GM18951 (cell line): ENCODE results near the gene VIPR2.
"Not testable (repeated sequence)": the region's sequence is repeated elsewhere in the genome, so short reads cannot be mapped to it uniquely, and the experiment has no call there.

ENCODE experiments used
- POLR2A ChIP-seq: IDR thresholded peaks from 4 replicates; pipeline ENCODE4 v1.6.1; 2011; ENCODE audit warnings: mild to moderate bottlenecking; ENCODE audit not compliant: insufficient read length, insufficient read depth; ENCODE audit errors: extremely low read depth
- in situ Hi-C: fragments of 300-500 bp; cut with MboI; formaldehyde crosslinking; loops from one replicate; pipeline ENCODE4 v1.12.0; 2022; ENCODE audit warnings: low sequenced_read_pairs, mixed read lengths, inconsistent platforms; ENCODE audit not compliant: unreplicated experiment

VIPR2 gene

GRCh38 chr7:159104188-159104920 is 40.3 kb downstream of the VIPR2 start:
- in situ Hi-C loops: no loop called here
- TF ChIP-seq POLR2A: no peak

GRCh38 chr7:159103382-159104187 is 41.1 kb downstream of the VIPR2 start:
- no peak for TF ChIP-seq POLR2A
- in situ Hi-C loops: no loop called here

- no peak for TF ChIP-seq POLR2A
- in situ Hi-C loops: no loop called here
Observed at GRCh38 chr7:159102681-159103381, 41.8 kb downstream of the VIPR2 start.

GRCh38 chr7:159101661-159102091 is 43.0 kb downstream of the VIPR2 start:
- in situ Hi-C loops: not testable (repeated sequence)

GRCh38 chr7:159101083-159101395 is 43.6 kb downstream of the VIPR2 start:
- in situ Hi-C loops: not testable (repeated sequence)

- in situ Hi-C loops: not testable (repeated sequence)
Observed at GRCh38 chr7:159100281-159101082, 44.2 kb downstream of the VIPR2 start.

GRCh38 chr7:159099711-159100231 is 44.9 kb downstream of the VIPR2 start:
- in situ Hi-C loops: no loop called here
- no peak for TF ChIP-seq POLR2A

GRCh38 chr7:159098811-159099655 is 45.6 kb downstream of the VIPR2 start:
- in situ Hi-C loops: no loop called here
- no peak for TF ChIP-seq POLR2A

- in situ Hi-C loops: no loop called here
- TF ChIP-seq POLR2A: no peak
Observed at GRCh38 chr7:159098424-159098786, 46.3 kb downstream of the VIPR2 start.

- no peak for TF ChIP-seq POLR2A
- in situ Hi-C loops: no loop called here
Observed at GRCh38 chr7:159097661-159098423, 46.8 kb downstream of the VIPR2 start.

GRCh38 chr7:159096736-159097581 is 47.7 kb downstream of the VIPR2 start:
- TF ChIP-seq POLR2A: no peak
- in situ Hi-C loops: no loop called here
